ENCODE results near the gene PDGFC. TPM values are rescaled to one million over a fixed set of nuclear protein-coding genes. Genes with fewer than 3 reads are reported as not detected.
"Not testable (repeated sequence)": the region's sequence is repeated elsewhere in the genome, so short reads cannot be mapped to it uniquely, and the experiment has no call there.

PDGFC gene
- total RNA-seq, 2 experiments from 2014 or later, result not detected

GRCh38 chr4:156870861-156871260, 100.7 kb downstream of the PDGFC start:
- Histone ChIP-seq H3K4me1 (ENCODE audit: insufficient read depth, low read length, poor library complexity, severe bottlenecking) (no peaks in the 10 kb centered on the region), H3K4me2 (ENCODE audit: low read length) (no peak overlapping the region), H2AFZ (ENCODE audit: low read length) (no peak overlapping the region), H3K79me2 (ENCODE audit: insufficient read depth, low read depth, low read length) (no peaks in the 10 kb centered on the region), H3K4me3 (ENCODE audit: low read depth, low read length, poor library complexity, severe bottlenecking) (no peak overlapping the region), H4K20me1 (ENCODE audit: insufficient read depth, low read length) (no peaks in the 10 kb centered on the region), H3K9me3 (ENCODE audit: low read length) (no peaks in the 10 kb centered on the region), H3K36me3 (ENCODE audit: insufficient read depth, low read length) (no peaks in the 10 kb centered on the region), H3K9me2 (ENCODE audit: insufficient read depth, low read length) (no peaks in the 10 kb centered on the region), H3K27ac (ENCODE audit: low read depth, low read length, poor library complexity, severe bottlenecking) (no peak overlapping the region)
- DNase-seq (ENCODE audit: low spot score), result no peak
- intact Hi-C loops (cut with micrococcal nuclease; ENCODE audit: unreplicated experiment), result no loop called here
- ChIA-PET POLR2A (interaction anchor here (1.0 kb wide), 1 partner anchor 43 kb away, joined by 4 read pairs; no protein-coding TSS in a partner anchor), CTCF (ENCODE audit: unreplicated experiment) (no interaction called here)
- BruUV-seq (replicated peaks), result no TSS peak
- TF ChIP-seq, protein P1, sequence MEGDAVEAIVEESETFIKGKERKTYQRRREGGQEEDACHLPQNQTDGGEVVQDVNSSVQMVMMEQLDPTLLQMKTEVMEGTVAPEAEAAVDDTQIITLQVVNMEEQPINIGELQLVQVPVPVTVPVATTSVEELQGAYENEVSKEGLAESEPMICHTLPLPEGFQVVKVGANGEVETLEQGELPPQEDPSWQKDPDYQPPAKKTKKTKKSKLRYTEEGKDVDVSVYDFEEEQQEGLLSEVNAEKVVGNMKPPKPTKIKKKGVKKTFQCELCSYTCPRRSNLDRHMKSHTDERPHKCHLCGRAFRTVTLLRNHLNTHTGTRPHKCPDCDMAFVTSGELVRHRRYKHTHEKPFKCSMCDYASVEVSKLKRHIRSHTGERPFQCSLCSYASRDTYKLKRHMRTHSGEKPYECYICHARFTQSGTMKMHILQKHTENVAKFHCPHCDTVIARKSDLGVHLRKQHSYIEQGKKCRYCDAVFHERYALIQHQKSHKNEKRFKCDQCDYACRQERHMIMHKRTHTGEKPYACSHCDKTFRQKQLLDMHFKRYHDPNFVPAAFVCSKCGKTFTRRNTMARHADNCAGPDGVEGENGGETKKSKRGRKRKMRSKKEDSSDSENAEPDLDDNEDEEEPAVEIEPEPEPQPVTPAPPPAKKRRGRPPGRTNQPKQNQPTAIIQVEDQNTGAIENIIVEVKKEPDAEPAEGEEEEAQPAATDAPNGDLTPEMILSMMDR (conservative IDR thresholded peaks at IDR 0.05; ENCODE audit: low read length), result no peak
- no peak for TF ChIP-seq EZH2phosphoT487 (IDR thresholded peaks at IDR 0.05; ENCODE audit: borderline replicate concordance, low read depth, low read length)

- TF ChIP-seq EZH2phosphoT487 (IDR thresholded peaks at IDR 0.05; ENCODE audit: borderline replicate concordance, low read depth, low read length), result no peak
- TF ChIP-seq, protein P1 (conservative IDR thresholded peaks at IDR 0.05; ENCODE audit: low read length), result no peak
- H3K36me3 ChIP-seq (ENCODE audit: insufficient read depth, low read length), result no peaks in the 10 kb centered on the region
- H3K4me2 ChIP-seq (ENCODE audit: low read length), result no peak overlapping the region
- no peak for DNase-seq (ENCODE audit: low spot score)
- H3K27ac ChIP-seq (ENCODE audit: low read depth, low read length, poor library complexity, severe bottlenecking), result no peak overlapping the region
- no peak overlapping the region for H2AFZ ChIP-seq (ENCODE audit: low read length)
- H3K79me2 ChIP-seq (ENCODE audit: insufficient read depth, low read depth, low read length), result no peaks in the 10 kb centered on the region
- CTCF ChIA-PET (ENCODE audit: unreplicated experiment), result no interaction called here
- no peak overlapping the region for H3K4me3 ChIP-seq (ENCODE audit: low read depth, low read length, poor library complexity, severe bottlenecking)
- BruUV-seq (replicated peaks), result no TSS peak
- H4K20me1 ChIP-seq (ENCODE audit: insufficient read depth, low read length), result no peaks in the 10 kb centered on the region
- intact Hi-C loops (cut with micrococcal nuclease; ENCODE audit: unreplicated experiment), result no loop called here
- no peaks in the 10 kb centered on the region for H3K9me3 ChIP-seq (ENCODE audit: low read length)
- H3K4me1 ChIP-seq (ENCODE audit: insufficient read depth, low read length, poor library complexity, severe bottlenecking), result no peaks in the 10 kb centered on the region
- no peaks in the 10 kb centered on the region for H3K9me2 ChIP-seq (ENCODE audit: insufficient read depth, low read length)
- POLR2A ChIA-PET, result interaction anchor here (0.7 kb wide), 1 partner anchor 130 kb away, joined by 3 read pairs; no protein-coding TSS in a partner anchor
Observed at GRCh38 chr4:156870131-156870530, 101.5 kb downstream of the PDGFC start.

GRCh38 chr4:156866088-156866487, 105.5 kb downstream of the PDGFC start:
- intact Hi-C loops (cut with micrococcal nuclease; ENCODE audit: unreplicated experiment); H3K4me1 ChIP-seq (ENCODE audit: insufficient read depth, low read length, poor library complexity, severe bottlenecking); H3K4me3 ChIP-seq (ENCODE audit: low read depth, low read length, poor library complexity, severe bottlenecking); H3K4me2 ChIP-seq (ENCODE audit: low read length); H3K36me3 ChIP-seq (ENCODE audit: insufficient read depth, low read length); H3K9me3 ChIP-seq (ENCODE audit: low read length); H3K27ac ChIP-seq (ENCODE audit: low read depth, low read length, poor library complexity, severe bottlenecking); H4K20me1 ChIP-seq (ENCODE audit: insufficient read depth, low read length); BruUV-seq (replicated peaks); CTCF ChIA-PET (ENCODE audit: unreplicated experiment); POLR2A ChIA-PET; H3K9me2 ChIP-seq (ENCODE audit: insufficient read depth, low read length); H2AFZ ChIP-seq (ENCODE audit: low read length); DNase-seq (ENCODE audit: low spot score); H3K79me2 ChIP-seq (ENCODE audit: insufficient read depth, low read depth, low read length): not testable (repeated sequence)

Measured in OCI-LY7 (cell line).